ENCODE results near the gene ING5.
"Not testable (repeated sequence)": the region's sequence is repeated elsewhere in the genome, so short reads cannot be mapped to it uniquely, and the experiment has no call there.

Gene ING5

DNA sequence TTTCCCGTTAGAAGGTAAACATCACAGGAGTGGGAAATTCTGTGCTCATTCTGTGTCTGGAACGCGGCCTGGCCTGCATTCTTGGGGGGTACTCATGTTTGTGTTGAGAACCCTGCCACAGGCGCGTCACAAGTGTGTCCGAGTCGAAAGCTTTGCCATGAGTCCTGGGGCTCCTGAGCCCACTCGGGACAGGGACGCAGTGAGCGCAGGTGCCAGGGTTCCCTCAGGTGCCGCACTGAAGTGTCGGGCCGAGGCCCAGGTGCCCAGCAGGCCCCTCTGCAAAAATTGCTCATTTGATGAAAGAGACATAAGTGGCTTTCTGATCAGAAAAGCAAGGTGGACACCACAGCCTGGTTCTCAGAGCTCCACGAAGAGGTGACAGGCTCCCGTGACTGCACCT is 37.3 kb downstream of the ING5 start:
- DNase-seq (ENCODE audit: low spot score): no peak

DNA sequence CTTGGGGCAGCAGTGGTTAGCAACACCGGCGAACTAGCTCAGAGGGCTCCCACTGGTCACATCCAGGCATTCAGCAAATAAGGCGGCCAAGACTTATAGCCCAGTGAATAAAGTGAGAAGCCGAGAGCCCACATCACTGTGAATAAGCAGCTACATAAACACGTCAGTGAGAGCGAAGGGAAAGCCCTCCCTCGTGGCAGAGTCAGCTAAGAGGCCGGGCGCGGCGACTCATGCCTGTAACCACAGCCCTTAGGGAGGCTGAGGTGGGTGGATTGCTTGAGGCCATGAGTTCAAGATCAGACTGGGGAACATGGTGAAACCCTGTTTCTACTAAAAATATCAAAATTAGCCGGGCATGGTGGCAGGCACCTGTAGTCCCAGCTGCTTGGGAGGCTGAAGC is 37.8 kb downstream of the ING5 start:
- DNase-seq (ENCODE audit: low spot score): no peak

DNA sequence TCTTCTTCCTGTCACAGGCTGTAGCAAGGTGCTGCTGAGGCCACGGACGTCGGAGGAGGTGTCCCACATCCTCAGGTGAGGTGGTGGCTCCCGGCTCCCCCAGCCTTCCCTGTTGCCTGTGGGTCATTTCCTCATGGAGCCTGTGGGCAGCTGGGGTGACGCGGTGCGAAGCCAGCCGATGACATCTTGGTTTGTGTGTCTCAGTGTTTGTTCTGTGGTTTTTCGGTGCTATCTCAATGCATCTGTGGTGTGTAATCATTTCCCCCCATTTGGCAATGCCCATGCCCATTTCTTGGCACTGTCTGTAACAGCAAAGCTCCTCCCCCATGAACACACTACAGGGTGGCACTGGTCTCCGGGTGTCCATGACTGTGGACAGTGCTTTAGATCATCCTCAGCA is 39.2 kb downstream of the ING5 start:
- DNase-seq (ENCODE audit: low spot score): no peak

DNA sequence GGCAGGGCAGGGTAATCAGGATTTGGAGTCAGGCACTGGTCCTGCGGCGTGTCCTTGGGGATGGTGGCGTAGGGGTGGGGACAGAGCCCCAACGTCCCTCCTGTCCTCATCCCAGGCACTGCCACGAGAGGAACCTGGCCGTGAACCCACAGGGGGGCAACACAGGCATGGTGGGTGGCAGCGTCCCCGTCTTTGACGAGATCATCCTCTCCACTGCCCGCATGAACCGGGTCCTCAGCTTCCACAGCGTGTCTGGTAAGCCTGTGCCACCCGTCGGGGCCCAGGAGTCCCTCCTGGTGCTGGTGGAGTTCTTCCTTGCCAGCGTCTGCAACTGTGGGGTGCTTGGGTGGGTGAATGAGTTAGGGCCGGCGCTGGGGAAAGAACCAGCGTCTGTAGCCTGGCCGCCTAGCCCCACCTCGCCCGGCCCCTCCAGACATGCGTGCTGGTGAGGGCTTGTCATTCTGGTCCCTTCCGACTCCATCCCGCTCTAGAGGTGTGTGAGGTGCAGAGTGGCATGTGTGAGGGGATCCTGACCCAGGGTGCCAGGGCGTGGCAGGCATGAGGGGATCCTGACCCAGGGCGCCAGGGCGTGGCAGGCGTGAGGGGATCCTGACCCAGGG is 40.6 kb downstream of the ING5 start:
- DNase-seq (ENCODE audit: low spot score): no peak

DNA sequence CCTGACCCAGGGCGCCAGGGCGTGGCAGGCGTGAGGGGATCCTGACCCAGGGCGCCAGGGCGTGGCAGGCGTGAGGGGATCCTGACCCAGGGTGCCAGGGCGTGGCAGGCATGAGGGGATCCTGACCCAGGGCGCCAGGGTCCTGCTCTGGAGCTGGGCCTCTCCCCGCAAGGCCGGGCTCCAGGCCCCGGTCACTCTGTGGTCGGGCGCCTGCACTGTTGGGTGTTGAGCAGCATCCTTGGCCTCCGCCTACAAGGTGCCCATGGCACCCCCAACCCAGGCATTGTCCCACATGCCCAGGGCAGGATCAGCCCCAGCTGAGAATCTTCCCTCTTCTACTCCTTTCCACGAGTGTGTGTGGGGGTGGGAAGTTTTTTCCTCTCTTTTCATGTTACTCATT is 41.2 kb downstream of the ING5 start:
- DNase-seq (ENCODE audit: low spot score): not testable (repeated sequence)

DNA sequence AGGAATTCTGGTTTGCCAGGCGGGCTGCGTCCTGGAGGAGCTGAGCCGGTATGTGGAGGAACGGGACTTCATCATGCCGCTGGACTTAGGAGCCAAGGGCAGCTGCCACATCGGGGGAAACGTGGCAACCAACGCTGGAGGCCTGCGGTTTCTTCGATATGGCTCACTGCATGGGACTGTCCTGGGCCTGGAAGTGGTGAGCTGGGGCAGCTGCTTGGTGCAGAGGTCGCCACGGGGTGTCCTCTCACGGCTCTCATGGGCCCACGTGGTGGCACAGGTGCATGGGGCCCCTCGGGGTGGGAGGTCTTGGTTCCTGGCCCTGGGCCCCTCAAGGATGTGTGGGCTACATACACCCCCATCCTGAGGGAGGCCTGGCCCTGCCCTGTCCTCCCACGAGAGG is 41.8 kb downstream of the ING5 start:
- no peak for DNase-seq (ENCODE audit: low spot score)

DNA sequence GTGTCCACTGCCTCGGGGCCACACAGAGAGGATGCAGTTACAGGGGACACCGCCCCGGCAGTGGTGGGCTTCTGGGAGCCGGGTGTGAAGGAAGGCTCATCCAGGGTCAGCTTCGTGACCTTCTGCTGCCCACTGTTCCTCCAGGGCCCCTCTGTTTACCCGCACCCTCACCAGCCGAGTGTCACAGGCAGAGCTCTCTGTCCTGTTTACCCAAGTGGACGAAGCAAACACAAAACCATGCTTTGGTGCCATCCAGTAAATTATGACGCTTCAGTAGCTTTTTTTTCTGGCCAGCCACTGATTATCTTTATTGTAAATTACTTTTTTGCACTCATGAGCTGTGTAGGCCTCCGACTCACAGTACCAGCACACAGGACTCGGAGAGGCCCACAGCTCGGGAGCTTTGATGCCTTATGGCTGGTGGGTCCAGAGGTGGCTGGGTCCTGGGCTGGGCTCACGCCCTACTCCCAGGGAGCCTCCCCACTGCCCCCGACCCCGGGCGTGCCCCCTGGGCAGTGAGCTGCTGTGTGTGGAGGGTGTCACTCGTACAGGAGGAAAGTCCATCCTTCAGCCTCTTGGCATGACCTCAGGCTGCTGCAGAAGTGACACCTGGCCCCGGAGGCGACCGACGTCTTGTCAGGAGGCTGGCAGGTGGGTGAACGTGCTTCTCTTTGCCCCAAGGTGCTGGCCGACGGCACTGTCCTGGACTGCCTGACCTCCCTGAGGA is 42.4 kb downstream of the ING5 start:
- no peak for DNase-seq (ENCODE audit: low spot score)

DNA sequence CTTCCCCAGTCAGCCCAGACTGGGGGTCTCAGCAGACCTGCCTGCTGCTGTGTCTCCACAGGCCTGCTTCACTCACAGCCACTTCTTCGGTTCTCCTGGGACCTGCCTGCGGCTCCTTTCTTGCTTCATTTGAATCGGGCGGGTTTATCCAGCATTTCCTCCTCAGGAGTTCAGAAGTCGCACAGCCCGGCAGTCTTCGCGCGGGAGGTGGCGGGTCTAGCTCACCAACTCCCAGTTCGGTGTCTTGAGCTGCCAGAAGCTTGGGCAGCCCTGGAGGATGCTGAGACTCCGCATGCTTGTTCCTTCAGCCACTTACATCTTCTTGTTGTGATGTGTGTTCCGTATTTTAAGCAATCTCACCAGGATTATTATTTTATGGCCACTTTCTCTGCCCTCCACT is 43.4 kb downstream of the ING5 start:
- no peak for DNase-seq (ENCODE audit: low spot score)

DNA sequence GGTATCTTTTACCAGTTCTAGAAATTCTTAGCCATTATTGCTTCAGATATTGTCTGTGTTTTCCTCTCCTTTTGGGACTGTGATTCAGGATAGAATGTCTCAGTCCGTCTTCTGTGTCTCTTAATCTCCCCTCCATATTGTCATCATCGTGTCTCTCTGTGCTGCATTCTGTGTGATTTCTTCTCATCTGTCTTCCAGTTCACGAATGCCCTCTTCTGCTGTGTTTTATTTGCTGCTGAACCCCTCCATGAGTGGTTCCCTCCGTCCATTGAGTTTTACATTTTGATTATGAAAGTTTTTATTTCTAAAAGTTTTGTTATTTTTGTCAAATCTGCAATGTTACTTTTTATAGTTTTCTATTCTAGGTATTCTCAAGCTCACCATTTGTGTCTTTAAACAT is 44.2 kb downstream of the ING5 start:
- DNase-seq (ENCODE audit: low spot score): no peak

DNA sequence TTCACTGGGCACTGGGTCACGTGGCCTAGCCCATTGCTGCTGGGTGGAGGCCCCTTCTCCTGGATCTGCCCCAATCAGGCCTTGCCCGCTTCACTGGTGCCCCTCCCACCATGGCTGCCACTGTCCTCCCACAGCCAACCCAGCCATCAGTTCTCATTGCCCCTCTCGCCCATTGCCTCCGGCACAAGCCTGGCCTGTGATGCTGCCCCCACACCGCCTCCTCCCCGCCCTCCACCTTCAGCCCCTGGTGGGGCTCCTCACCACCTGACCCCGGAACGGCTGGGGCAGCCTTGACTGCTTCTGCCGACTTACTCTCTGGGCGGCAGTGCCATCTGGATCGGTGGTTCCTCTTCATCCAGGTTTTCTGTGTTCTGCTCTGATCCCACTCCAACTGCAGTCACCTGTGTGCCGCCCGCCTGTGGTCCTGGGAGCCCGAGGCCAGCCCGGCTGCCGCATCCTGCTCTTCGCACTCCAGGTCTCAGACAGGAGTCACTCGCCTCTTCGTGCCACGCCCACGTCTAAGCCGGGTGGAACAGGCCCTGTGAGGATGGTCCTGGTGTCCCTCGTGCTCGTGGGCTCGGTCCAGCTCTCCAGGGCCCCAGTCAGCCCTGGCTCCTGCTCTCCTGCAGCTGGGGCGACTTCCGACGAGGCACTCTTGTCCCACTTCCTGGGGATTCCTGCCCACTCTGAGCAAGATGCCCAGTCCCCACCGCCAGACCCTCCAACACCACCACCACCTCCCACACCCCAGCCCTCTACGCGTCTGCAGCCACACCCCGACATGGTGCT is 46.8 kb downstream of the ING5 start:
- no peak for DNase-seq (ENCODE audit: low spot score)

DNA sequence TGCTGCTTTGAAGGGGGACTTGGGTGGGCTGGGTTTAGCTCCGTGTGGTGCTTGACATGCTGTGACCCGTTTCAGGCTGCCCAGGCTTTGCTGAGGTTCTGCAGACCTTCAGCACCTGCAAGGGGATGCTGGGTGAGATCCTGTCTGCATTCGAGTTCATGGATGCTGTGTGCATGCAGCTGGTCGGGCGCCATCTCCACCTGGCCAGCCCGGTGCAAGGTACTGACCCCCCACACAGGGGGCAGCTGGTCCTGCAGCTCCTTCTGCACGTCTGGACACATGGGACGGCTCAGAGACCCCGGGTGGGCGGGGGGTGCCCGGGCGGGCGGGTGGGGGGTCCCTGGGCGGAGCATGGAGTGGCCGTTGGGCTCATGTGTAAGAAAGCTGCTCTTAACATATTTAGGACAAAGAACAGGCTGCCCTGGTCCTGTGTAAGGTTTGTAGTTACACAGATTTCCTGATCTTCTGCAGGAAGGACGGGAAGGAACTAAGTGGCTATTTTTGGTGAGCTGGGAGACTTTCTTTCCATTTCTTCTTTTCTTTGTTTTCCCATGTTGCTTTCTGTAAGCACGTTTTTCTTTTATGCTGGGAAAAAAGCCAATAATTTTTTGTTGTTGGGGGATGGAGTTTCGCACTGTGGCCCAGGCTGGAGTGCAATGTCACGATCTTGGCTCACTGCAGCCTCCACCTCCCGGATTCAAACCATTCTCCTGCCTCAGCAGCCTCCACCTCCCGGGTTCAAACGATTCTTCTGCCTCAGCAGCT is 48.4 kb downstream of the ING5 start:
- no peak for DNase-seq (ENCODE audit: low spot score)

DNA sequence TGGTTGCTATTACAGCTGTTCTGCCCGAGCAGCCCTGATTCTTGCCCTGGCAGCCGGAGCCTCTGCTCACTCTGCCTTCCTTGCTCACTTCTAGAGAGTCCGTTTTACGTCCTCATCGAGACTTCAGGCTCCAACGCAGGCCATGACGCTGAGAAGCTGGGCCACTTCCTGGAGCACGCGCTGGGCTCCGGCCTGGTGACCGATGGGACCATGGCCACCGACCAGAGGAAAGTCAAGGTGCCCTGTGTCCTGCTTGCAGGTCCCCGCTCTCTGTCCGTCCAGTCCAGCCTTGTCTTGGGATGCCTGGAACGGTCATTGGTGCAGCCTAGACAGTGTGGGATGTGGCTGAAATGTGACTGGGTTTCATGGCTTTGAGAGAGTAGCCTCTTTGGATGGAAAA is 49.3 kb downstream of the ING5 start:
- no peak for DNase-seq (ENCODE audit: low spot score)

DNA sequence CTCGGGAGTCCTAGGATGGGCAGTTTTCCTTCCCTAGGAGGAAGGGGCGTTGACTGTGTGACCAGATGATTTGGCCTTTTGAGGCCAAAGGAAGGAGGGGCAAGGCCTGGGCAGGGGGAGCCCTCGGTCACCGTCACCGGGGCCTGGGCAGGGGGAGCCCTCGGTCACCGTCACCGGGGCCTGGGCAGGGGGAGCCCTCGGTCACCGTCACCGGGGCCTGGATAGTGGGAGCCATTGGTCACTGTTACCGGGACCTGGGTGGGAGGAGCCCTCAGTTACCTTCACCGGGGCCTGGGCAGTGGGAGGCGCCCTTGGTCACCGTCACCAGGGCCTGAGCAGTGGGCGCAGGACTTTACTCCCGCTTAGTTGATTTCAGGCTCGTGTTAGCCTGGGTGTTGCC is 49.9 kb downstream of the ING5 start:
- DNase-seq (ENCODE audit: low spot score): no peak

DNA sequence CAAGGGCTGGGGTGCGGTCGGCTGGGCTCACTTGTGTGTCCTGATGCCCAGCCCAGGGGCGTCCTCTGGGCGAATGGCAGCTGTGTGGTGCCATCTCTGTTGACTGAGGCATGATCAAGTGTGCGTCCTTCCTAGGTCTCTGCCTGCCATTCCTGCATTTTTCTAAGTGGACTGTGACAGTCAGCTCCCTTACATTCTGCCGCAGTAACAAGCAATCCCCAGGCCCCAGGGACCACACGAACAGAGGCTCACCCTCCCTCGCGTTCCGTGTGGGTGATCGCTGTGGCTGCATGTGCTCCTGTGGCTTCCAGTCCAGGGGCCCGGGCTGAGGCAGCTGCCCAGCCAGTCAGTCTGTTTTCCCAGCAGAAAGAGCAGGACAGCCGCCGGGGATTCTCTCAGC is 50.4 kb downstream of the ING5 start:
- DNase-seq (ENCODE audit: low spot score): no peak

DNA sequence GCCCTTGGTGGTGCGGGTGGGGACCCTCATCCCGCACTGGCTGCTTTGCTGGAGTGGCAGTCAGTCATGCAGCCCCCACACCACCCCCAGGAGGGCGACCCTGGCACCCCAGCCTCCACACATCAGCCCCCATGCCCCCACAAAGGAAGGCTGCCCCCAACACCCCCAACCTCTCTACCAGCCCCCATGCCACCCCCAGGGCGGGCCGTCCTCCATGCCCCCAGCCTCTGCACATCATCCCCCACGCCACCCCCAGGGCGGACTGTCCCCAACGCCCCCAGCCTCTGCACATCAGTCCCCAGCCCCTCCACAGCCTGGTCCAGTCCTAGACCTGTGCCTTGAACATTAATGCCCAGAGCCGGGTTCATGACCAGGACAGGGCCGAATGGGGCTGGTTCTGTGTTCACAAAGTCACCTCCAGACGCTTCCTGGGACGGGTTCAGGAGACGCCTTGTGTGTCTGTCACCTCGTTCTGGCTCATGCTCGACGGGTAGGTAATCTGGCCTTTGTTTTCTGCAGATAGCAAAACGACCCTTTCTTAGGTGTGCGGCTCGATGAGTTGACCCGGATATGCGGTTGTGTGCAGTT is 50.9 kb downstream of the ING5 start:
- no peak for DNase-seq (ENCODE audit: low spot score)

DNA sequence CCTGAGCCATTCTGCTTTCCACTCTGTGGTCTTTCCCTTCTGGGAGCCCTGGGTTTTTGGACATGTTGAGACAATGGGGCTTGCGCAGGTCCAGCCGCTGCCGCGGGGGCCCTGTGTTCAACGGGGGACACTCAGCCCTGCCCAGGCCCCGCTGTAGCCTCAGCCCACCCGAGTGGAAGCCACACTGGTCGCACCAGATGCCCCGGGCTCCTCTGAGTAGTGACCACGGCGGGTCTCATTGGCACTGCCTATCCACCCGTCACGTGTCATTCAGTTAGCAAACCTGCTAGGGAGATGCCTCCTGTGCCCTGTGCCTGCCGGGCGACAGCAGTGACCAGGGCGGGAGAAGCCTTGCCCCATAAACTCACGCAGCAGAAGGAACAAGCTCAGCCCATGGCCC is 51.7 kb downstream of the ING5 start:
- no peak for DNase-seq (ENCODE audit: low spot score)

DNA sequence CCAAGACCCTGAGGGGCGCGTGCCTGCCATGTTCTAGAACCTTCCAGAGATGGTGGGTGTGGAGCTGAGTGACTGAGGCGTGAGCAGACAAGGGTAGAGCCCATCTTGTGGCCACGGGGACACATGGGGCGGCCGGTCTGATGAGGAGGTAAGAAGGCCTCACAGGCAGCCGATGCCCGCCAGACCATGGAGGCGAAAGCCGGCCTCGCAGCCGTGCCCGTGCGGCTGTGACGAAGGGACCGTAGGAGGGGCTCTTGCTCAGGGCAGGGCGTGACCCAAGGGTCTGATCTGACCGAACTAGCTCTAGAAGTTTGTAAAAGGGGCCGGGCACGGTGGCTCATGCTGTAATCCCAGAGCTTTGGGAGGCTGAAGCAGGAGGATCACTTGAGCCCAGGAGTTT is 52.2 kb downstream of the ING5 start:
- DNase-seq (ENCODE audit: low spot score): no peak

DNA sequence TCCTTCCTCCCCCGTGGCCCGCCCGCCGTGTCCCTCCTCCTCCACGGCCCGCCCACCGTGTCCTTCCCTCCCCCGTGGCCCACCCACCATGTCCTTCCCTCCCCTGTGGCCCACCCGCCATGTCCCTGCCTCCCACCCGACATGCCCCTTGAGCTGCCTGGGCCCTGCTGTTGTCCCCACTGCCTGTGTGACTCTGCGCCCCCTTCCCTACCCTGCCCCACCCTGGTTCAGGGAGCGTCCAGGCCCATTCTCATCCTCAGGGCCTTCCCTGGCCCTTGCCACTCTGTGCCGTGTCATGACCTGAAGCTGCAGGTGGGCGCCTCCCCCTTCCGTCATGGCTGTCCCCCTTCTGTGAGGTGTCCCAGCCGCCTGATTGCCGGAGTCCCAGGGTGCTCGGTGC is 53.3 kb downstream of the ING5 start:
- DNase-seq (ENCODE audit: low spot score): no peak

DNA sequence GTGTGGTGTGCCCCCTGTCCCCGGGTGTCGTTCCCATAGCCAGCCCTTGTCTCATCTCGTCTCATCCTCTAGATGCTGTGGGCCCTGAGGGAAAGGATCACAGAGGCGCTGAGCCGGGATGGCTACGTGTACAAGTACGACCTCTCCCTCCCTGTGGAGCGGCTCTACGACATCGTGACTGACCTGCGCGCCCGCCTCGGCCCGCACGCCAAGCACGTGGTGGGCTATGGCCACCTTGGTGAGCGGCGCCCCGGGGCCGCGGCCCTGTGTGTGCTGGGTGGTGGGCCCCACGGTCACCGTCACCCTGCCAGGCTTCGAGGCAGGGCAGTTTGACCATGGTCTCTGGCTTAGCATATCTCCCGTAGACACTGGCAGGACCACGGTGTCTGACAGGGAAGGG is 53.9 kb downstream of the ING5 start:
- DNase-seq (ENCODE audit: low spot score): no peak

DNA sequence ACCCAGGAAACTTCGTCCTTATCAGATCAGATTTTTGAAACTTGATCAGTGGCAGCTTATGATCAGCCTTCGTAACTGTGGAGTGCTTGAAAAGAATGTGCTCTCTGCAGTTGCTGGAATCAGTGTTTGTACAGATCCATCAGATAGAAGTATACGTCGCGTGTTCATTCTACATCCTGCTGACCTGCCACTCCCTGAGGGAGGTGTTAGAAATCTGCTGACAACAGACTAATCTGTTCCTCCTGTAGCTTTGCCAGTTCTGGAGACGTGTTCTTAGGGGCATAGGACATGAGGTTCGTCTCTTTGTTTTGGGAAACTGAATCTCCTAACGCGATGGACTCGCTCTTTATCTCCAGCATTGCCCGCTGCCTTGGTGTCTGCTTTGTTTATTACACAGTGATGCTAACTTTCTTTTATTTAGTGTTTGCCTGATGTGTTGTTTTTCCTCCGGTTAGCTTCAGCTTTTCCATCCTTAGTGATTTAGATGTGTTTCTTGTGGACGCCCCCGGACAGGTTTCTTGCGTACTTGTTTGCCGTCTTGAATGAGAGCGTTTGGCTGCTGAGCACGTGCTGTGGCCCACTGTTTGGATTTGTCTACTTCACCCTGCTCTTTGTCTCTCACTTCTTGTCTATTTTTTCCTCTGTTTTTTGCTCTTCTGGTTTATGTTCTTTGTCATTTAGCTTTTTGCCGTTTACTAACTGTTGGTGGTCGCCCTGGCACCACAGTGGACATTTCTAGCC is 57.4 kb downstream of the ING5 start:
- no peak for DNase-seq (ENCODE audit: low spot score)

DNA sequence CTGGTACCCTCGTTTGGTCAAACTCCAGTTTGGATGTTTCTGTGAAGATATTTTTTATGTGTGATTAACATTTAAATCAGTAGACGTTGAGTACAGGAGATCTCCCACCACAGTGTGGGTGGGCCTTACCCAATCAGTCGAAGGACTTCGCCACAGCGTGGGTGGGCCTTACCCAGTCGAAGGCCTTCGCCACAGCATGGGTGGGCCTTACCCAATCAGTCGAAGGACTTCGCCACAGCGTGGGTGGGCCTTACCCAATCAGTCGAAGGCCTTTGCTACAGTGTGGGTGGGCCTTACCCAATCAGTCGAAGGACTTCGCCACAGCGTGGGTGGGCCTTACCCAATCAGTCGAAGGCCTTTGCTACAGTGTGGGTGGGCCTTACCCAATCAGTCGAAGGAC is 58.1 kb downstream of the ING5 start:
- not testable (repeated sequence) for DNase-seq (ENCODE audit: low spot score)
